NCI-H2227 (cell line): ENCODE measurements around the gene CSH2.

ENCODE experiments used
- DNase-seq: peaks from one replicate; lab custom pipeline; 2025; ENCODE audit not compliant: unreplicated experiment; lab: John Stamatoyannopoulos, UW

The CSH2 gene

DNA sequence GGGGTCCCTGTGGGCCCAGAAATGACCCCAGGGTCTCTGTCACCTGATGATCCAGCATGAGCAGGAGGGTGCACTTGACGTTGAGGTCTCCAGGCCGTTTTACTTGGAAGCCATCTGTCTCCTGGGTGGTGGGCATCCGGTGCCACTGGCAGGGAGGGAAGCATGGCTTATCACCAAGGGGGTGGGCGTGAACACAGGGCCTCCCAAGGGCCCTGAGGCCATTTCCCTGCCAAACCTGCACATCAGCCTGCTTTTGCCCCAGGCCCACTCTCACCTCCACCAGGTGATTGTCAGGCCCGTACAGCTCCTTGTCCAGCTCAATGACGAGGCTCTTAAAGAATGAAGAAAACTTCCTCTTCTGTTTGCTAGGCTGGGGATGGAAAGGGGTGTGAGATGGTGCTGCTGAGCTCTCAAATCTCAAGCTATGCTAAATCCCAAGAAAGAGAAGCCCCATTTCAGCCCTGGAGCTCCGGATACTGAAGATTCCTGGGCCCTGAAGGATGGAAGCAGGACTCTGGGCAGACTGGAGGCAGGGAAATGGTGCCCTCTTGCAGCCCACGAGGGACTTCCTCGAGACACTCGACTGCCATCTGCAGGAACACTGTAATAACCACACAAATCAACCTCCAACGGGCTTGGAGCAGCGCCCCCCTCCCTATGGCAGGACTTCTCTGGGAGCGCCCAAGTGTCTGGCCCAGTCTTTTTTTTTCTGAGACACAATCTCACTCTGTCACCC is 38.9 kb downstream of the CSH2 start:
- peak; percentile 82 for DNase-seq

GRCh38 chr17:63833741-63834373 is 39.6 kb downstream of the CSH2 start:
- DNase-seq: no peak

DNA sequence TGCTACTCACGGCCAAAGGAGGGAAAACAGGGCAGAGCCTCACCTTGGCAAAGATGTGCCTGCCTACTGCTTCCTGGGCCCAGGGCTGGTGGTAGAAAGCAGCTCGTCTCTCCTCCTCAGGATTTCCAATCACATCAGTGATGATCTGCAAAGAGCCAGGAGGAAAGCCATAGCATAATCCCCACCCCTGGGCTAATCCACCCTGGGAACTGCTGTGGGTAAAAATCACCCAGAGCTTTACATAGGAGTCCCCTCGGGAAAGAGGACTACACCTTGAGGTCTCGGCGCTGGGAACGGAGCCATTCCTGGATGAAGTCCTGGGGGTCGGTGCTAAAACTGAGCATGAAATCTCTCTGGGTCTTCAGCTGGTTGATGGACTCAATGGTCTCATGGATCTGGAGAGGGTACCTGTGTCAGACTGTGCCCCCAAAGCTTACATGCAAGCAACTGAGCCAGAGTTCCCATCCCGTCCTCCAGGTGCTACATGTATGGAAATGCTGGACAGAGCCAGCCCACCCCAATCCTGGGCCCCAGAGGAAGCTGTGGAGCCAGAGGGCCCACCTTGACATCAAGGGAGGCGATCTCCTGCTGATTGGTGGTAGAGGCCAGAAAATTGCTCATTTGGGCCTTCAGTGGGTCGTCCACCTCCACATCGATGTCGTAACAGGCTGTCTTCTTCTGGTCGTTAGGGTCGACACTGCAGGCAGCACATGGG is 40.3 kb downstream of the CSH2 start:
- DNase-seq: no peak

DNA sequence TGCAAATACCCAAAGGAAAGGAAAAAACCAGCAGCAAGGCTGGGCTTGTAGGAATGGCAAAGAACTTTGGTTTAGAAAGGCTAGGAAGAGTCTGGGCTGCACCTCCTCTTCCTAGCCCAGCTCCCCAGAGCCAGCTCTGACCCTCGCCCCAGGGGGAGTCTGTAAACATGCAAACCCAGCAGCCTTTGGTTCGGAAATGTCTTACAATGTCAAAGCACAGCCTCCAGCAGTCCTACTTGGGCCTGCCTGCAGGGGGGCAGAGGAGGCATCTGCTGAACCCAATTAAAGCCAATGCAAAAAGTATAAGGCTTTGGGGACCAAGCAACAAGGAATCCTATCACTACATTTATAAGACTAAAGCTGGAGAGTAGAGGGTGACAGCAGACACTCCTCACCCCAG is 41.0 kb downstream of the CSH2 start:
- DNase-seq: no peak

DNA sequence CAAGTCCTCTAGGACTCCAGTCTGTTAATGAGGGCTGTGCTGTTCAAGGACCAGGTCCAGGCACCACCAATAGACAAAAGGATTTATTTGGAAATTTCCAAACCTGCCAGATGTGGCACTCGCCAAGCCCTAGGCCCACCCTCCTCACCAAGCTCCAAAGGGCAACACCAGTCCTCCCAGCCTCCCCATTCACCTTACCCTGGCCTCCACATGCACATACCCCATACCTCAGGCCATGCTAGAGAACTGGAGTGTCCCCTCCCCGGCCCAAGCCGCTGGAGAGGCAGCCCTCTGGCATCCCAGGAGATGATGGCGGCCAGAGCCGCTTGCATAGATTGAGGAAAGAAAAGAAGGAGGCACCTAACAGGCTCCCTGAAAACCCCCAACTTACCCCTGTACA is 41.5 kb downstream of the CSH2 start:
- DNase-seq: no peak

DNA sequence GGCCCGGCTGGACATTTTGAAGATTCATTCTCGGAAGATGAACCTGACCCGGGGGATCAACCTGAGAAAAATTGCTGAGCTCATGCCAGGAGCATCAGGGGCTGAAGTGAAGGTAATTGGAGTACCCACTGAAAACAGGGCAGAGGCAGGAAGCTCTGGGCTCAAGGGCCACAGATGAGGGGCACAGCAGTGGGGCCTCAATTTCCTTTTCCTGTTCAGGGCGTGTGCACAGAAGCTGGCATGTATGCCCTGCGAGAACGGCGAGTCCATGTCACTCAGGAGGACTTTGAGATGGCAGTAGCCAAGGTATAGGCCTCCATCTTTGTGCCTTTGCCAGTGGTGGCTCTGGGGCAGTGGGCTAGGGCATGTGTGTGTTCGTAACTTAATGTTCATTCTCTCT is 42.0 kb downstream of the CSH2 start:
- DNase-seq: no peak

DNA sequence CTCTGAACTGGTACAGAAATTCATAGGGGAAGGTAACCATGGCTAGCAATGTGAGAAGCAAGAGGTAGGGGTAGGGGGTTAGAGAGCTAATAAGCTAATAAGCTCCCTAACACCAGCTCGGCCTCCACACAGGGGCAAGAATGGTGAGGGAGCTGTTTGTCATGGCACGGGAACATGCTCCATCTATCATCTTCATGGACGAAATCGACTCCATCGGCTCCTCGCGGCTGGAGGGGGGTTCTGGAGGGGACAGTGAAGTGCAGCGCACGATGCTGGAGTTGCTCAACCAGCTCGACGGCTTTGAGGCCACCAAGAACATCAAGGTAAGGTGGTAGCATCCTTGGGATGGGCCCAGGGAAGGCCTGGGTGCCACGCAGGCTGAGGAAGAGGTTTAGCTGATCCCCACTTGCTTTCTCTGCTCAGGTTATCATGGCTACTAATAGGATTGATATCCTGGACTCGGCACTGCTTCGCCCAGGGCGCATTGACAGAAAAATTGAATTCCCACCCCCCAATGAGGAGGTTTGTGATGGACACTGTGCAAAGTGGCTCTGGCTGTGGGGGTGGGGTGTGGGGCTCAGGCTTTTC is 42.5 kb downstream of the CSH2 start:
- no peak for DNase-seq

- DNase-seq: no peak
These were observed 43.2 kb downstream of the CSH2 start for GRCh38 chr17:63830278-63830677.

DNA sequence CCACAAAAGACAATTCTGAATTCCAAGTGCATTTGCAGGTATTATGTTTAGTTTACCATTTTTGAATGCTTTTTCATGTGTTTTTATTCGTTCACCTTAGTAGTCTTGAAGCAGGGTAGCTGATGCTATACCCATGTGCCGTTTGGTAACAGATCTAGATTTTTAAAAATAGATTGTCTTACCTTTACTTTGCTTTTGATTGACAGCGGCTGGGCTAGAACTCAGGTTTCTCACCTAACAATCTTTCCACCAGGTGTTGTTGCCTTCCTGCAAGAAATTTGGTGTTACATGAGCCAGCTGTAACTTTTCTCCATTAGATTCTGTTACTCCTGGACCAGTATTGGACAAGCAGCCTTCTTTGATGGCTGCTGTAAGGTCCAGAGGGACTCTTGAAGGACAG is 44.5 kb downstream of the CSH2 start:
- no peak for DNase-seq

DNA sequence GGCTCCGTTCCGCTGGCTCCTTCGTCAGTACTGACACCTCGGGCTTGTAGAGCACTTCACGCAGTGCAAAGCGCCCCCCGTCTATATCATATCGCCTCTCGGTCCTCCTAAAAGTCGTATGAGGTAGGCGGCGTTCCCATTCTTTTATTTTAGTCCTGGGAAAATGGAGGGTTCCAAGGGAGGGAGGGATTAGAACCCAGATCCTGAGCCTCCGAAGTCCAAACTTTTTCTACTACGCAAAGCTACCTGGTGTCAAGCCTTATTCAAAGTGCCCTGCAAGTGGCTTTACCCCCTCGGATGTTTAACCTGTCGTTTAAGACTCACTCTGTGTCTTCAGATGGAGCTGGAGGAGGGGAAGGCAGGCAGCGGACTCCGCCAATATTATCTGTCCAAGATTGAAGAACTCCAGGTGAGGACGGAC is 45.7 kb downstream of the CSH2 start:
- DNase-seq: no peak

GRCh38 chr17:63827002-63827800 is 46.3 kb downstream of the CSH2 start, which contains the start of the genes FTSJ3 and PSMC5:
Gene FTSJ3, minus strand, starts transcription at chr17:63827663. Its CDS starts 761 bp downstream, at chr17:63826902.
Gene PSMC5, plus strand, starts transcription at chr17:63827431. Its CDS starts 60 bp downstream, at chr17:63827491.
- DNase-seq: peak; percentile 95

GRCh38 chr17:63826468-63827001 is 46.9 kb downstream of the CSH2 start:
- peak; percentile 63 for DNase-seq

GRCh38 chr17:63824362-63824761 is 49.1 kb downstream of the CSH2 start:
- no peak for DNase-seq

DNA sequence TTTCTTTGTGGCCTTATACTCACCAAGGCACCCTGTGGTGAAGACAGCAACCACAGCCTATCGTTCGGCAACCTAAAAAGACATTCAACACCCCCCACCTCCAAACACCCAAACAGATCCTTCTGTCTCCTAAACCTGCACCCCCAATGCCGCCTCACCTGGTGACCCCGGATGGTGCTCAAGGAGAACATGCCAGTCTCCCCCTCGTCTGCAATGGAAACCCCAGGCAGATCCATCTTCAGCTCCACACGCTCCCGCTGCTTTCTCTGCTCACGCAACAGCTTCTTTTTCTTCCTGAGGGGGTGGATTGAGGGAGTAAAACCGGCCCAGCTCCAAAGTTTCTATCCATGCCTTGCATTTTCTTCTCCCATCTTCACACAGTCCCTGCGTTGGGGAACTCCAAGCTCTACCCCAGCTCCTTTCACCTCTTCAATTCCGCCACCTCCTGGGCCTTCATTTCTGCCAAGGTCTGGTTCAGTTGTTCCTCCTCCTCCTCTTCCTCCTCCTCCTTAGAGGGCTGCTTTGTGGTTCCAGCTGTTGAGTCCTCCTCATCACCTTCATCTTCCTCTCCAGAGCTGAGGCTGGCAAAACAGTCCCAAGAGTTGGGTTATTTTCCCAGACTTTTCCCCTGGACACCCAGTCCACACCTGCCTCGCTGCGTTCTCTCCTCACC is 49.7 kb downstream of the CSH2 start:
- DNase-seq: no peak

DNA sequence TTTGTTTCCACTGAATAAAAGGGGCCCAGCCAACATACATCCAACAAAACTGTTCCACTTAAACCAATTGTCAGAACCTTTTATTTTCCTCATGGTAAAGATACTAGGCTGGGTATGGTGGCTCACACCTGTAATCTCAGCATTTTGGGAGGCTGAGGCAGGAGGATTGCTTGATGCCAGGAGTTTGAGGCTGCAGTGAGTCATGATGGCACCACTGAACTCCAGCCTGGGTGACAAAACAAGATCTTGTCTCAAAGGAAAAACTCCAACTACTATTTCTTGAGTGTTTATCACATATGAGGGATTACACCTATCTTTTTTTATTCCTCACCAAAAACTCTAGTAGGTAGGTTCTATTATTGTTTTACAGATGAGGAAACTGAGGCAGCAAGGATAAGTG is 50.9 kb downstream of the CSH2 start:
- DNase-seq: no peak
